Measurements from ENCODE around the gene ADCY7.

Gene ADCY7

DNA sequence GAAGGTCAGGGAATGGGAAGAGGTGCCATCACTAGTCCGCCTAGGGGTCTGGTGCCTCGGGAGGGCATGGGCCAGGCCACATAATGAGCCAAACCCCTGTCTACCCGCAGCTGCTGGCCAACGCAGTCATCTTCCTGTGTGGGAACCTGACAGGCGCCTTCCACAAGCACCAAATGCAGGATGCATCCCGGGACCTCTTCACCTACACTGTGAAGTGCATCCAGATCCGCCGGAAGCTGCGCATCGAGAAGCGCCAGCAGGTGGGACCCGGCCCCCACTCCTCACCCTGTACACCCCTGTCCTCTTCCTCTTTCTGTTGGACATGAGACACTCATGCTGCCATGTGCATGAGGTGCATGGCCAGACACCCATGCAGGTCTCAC is 26.2 kb downstream of the ADCY7 start:
- no peak for ATAC-seq
- TF ChIP-seq ESRRG (CRISPR knock-in tag; IDR thresholded peaks at IDR 0.05) (no peak), ZFP3 (CRISPR knock-in tag; IDR thresholded peaks at IDR 0.05) (no peak), ZFP30 (CRISPR knock-in tag; IDR thresholded peaks at IDR 0.05) (no peak), RARB (CRISPR knock-in tag; IDR thresholded peaks at IDR 0.05) (no peak), GLIS3 (CRISPR knock-in tag; IDR thresholded peaks at IDR 0.05) (no peak), TOX (CRISPR knock-in tag; IDR thresholded peaks at IDR 0.05; ENCODE audit: borderline replicate concordance) (no peak)
- TF ChIP-seq, protein P1, sequence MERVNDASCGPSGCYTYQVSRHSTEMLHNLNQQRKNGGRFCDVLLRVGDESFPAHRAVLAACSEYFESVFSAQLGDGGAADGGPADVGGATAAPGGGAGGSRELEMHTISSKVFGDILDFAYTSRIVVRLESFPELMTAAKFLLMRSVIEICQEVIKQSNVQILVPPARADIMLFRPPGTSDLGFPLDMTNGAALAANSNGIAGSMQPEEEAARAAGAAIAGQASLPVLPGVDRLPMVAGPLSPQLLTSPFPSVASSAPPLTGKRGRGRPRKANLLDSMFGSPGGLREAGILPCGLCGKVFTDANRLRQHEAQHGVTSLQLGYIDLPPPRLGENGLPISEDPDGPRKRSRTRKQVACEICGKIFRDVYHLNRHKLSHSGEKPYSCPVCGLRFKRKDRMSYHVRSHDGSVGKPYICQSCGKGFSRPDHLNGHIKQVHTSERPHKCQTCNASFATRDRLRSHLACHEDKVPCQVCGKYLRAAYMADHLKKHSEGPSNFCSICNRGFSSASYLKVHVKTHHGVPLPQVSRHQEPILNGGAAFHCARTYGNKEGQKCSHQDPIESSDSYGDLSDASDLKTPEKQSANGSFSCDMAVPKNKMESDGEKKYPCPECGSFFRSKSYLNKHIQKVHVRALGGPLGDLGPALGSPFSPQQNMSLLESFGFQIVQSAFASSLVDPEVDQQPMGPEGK (CRISPR knock-in tag; IDR thresholded peaks at IDR 0.05; ENCODE audit: borderline replicate concordance) = no peak

DNA sequence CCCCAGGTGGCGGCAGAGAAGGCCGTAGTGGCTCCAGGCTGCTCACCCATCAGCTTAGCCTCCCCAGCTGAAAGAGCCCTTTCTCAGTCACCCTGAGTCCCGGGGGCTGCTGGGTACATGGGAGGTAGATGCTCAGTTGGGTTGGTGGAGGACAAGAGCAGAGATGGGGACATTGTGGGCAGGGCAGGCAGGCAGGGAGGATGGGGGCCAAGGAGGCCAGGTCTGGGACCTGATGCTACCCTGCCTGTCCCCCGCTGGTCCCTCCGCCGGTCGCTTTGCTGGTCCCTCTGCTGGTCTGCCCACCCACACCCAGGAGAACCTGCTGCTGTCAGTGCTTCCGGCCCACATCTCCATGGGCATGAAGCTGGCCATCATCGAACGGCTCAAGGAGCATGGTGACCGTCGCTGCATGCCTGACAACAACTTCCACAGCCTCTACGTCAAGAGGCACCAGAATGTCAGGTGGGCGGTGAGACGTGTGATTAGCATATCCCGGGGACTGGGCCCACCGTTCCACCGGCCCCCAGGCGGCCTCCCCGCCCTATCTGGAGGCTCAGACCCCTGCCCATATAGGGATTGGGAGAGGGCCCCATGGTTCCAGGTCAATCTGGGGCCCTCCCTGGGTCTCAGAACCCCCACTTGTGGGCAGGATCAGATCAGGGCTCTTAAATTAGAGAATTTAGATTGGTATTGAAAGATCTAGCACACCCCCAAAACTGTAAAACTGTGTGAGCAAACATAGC is 26.9 kb downstream of the ADCY7 start:
- no peak for ATAC-seq
- TF ChIP-seq GLIS3 (CRISPR knock-in tag; IDR thresholded peaks at IDR 0.05) (no peak), ZC3H10 (CRISPR knock-in tag; IDR thresholded peaks at IDR 0.05) (no peak), TCF4 (CRISPR knock-in tag; IDR thresholded peaks at IDR 0.05; ENCODE audit: borderline replicate concordance) (no peak), ZFP30 (CRISPR knock-in tag; IDR thresholded peaks at IDR 0.05) (no peak), BACH2 (CRISPR knock-in tag; IDR thresholded peaks at IDR 0.05; ENCODE audit: borderline replicate concordance) (no peak), ZNF8 (CRISPR knock-in tag; IDR thresholded peaks at IDR 0.05) (no peak), CSDC2 (CRISPR knock-in tag; IDR thresholded peaks at IDR 0.05) (no peak), ZFP3 (CRISPR knock-in tag; IDR thresholded peaks at IDR 0.05) (no peak)
- TF ChIP-seq, protein P2, sequence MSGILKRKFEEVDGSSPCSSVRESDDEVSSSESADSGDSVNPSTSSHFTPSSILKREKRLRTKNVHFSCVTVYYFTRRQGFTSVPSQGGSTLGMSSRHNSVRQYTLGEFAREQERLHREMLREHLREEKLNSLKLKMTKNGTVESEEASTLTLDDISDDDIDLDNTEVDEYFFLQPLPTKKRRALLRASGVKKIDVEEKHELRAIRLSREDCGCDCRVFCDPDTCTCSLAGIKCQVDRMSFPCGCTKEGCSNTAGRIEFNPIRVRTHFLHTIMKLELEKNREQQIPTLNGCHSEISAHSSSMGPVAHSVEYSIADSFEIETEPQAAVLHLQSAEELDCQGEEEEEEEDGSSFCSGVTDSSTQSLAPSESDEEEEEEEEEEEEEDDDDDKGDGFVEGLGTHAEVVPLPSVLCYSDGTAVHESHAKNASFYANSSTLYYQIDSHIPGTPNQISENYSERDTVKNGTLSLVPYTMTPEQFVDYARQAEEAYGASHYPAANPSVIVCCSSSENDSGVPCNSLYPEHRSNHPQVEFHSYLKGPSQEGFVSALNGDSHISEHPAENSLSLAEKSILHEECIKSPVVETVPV (CRISPR knock-in tag; IDR thresholded peaks at IDR 0.05) = no peak
- TF ChIP-seq, protein P1 (CRISPR knock-in tag; IDR thresholded peaks at IDR 0.05; ENCODE audit: borderline replicate concordance) = no peak

DNA sequence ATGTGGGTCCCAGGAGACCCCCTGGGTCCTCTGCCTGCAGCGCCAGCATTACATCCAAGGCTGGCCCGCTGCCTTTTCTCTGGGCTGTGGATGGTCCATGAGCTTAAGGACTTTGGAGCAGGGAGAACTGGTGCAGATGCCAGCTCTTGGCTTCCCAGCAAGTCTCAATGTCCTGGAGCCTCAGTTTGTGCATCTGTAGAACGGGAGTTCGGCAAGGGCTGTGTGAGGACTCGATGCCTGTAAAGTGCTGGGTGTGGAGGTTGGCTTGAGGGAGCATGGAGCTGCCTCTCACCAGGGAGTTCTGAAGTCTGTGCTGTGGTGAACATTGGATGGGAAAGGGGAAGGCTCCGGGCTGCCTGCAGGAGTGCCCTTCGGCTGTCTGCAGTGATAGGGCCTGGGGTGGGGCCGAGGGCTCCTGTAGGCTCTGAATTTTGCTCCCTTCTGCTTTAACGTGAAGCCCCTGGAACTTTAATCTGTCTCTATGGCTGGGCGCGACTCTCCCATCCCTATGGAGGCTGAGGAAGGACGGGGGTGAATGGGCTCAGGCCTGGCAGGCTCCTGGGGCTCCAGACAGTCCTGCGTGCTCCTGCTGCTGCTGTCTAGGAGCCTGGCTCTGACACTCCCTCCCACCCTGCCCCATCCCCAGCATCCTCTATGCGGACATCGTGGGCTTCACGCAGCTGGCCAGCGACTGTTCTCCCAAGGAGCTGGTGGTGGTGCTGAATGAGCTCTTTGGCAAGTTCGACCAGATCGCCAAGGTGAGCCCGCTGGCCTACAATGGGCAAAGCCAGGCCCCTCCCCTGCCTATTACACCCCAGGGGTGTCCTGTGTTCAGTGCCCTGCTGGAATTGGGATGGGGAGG is 27.9 kb downstream of the ADCY7 start:
- TF ChIP-seq ESRRG (CRISPR knock-in tag; IDR thresholded peaks at IDR 0.05) (no peak), ISL1 (CRISPR knock-in tag; IDR thresholded peaks at IDR 0.05) (no peak), OSR1 (CRISPR knock-in tag; IDR thresholded peaks at IDR 0.05) (no peak), ZNF565 (CRISPR knock-in tag; conservative IDR thresholded peaks at IDR 0.05; ENCODE audit: low read depth) (no peak), RARB (CRISPR knock-in tag; IDR thresholded peaks at IDR 0.05) (no peak)
- TF ChIP-seq, protein P3, sequence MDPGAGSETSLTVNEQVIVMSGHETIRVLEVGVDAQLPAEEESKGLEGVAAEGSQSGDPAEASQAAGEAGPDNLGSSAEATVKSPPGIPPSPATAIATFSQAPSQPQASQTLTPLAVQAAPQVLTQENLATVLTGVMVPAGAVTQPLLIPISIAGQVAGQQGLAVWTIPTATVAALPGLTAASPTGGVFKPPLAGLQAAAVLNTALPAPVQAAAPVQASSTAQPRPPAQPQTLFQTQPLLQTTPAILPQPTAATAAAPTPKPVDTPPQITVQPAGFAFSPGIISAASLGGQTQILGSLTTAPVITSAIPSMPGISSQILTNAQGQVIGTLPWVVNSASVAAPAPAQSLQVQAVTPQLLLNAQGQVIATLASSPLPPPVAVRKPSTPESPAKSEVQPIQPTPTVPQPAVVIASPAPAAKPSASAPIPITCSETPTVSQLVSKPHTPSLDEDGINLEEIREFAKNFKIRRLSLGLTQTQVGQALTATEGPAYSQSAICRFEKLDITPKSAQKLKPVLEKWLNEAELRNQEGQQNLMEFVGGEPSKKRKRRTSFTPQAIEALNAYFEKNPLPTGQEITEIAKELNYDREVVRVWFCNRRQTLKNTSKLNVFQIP (CRISPR knock-in tag; IDR thresholded peaks at IDR 0.05; ENCODE audit: borderline replicate concordance, low read depth) = no peak
- no peak for ATAC-seq

DNA sequence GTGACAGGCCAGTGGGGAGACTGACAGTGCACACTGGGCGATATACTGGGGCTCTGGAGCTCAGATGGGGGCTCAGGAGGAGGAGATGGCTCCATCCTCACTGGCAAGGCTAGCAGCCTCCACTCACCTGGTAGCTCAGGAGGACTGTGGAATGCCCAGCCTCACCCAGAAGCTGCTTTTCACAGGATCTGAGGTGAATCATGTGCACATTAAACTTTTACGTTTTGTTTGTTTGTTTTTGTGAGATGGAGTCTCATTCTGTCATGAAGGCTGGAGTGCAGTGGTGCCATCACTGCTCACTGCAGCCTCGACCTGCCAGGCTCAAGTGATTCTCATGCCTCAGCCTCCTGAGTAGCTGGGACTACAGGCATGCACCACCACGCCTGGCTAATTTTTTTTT is 28.6 kb downstream of the ADCY7 start:
- ATAC-seq = no peak
- TF ChIP-seq ARNTL (CRISPR knock-in tag; IDR thresholded peaks at IDR 0.05; ENCODE audit: borderline replicate concordance, low read depth) (no peak), RARB (CRISPR knock-in tag; IDR thresholded peaks at IDR 0.05) (no peak), GLIS3 (CRISPR knock-in tag; IDR thresholded peaks at IDR 0.05) (no peak), BACH2 (CRISPR knock-in tag; IDR thresholded peaks at IDR 0.05; ENCODE audit: borderline replicate concordance) (no peak), ZNF70 (CRISPR knock-in tag; IDR thresholded peaks at IDR 0.05) (no peak), ZNF8 (CRISPR knock-in tag; IDR thresholded peaks at IDR 0.05) (no peak), ISL1 (CRISPR knock-in tag; IDR thresholded peaks at IDR 0.05) (no peak), ZFP30 (CRISPR knock-in tag; IDR thresholded peaks at IDR 0.05) (no peak)
- TF ChIP-seq, protein P1 (CRISPR knock-in tag; IDR thresholded peaks at IDR 0.05; ENCODE audit: borderline replicate concordance) = no peak
- TF ChIP-seq, protein P4, sequence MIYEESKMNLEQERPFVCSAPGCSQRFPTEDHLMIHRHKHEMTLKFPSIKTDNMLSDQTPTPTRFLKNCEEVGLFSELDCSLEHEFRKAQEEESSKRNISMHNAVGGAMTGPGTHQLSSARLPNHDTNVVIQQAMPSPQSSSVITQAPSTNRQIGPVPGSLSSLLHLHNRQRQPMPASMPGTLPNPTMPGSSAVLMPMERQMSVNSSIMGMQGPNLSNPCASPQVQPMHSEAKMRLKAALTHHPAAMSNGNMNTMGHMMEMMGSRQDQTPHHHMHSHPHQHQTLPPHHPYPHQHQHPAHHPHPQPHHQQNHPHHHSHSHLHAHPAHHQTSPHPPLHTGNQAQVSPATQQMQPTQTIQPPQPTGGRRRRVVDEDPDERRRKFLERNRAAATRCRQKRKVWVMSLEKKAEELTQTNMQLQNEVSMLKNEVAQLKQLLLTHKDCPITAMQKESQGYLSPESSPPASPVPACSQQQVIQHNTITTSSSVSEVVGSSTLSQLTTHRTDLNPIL (CRISPR knock-in tag; IDR thresholded peaks at IDR 0.05; ENCODE audit: low read depth) = no peak

Measured in SK-N-SH treated with all-trans-retinoic acid at 6 μM for 48 hours (cell line).